ENCODE data around the gene TEAD1. TPM values are rescaled to one million over a fixed set of nuclear protein-coding genes. Genes with fewer than 3 reads are reported as not detected.

The TEAD1 gene
- total and polyA plus RNA-seq, 7 donors = 3.2 to 200 (median 155) TPM

- intact Hi-C loops (cut with DNase I) = no loop called here
- H3K4me1 ChIP-seq = peaks cover 0 to 65% (median 44%) of the 10 kb centered on the region in 4 donors
- no peak overlapping the region for H3K4me3 ChIP-seq
- no peak for TF ChIP-seq POLR2A (IDR thresholded peaks at IDR 0.05)
- TF ChIP-seq CTCF (IDR thresholded peaks at IDR 0.05) = no peak
- TF ChIP-seq EP300 (IDR thresholded peaks at IDR 0.05) = no peak
- no peak for TF ChIP-seq POLR2AphosphoS5 (IDR thresholded peaks at IDR 0.05)
- no peaks in the 10 kb centered on the region for H3K9me3 ChIP-seq
- 85 to 95% methylated on average over 3 of the region's 3 CpGs for WGBS, 2 donors
- H3K27me3 ChIP-seq = no peaks in the 10 kb centered on the region
- no peaks in the 10 kb centered on the region for H3K36me3 ChIP-seq
- DNase-seq = no peak
- H3K27ac ChIP-seq = peak overlapping the region in 1 of 4 donors; percentile 27
These were observed 185.8 kb downstream of the TEAD1 start for GRCh38 chr11:12859872-12860657.

GRCh38 chr11:12860827-12861226, 186.6 kb downstream of the TEAD1 start:
- Histone ChIP-seq H3K4me1 (peaks cover 0 to 72% (median 49%) of the 10 kb centered on the region in 4 donors), H3K9me3 (no peaks in the 10 kb centered on the region), H3K27ac (peak overlapping the region in 2 of 4 donors; percentile 1 to 27), H3K4me3 (no peak overlapping the region), H3K27me3 (no peaks in the 10 kb centered on the region), H3K36me3 (no peaks in the 10 kb centered on the region)
- WGBS, 2 donors = 83 to 87% methylated on average over 2 of the region's 2 CpGs
- DNase-seq = no peak
- intact Hi-C loops (cut with DNase I) = no loop called here
- TF ChIP-seq POLR2A (IDR thresholded peaks at IDR 0.05) = no peak
- no peak for TF ChIP-seq POLR2AphosphoS5 (IDR thresholded peaks at IDR 0.05)

GRCh38 chr11:12862696-12863469, 188.7 kb downstream of the TEAD1 start:
- H3K27ac ChIP-seq = peak overlapping the region; percentile 23 to 80 (median 76)
- TF ChIP-seq EP300 (IDR thresholded peaks at IDR 0.05) = no peak
- TF ChIP-seq CTCF (IDR thresholded peaks at IDR 0.05) = no peak
- no peak for TF ChIP-seq POLR2A (IDR thresholded peaks at IDR 0.05)
- TF ChIP-seq POLR2AphosphoS5 (IDR thresholded peaks at IDR 0.05) = peak in 3 of 4 donors; percentile 34 to 55 (median 49)
- no peaks in the 10 kb centered on the region for H3K9me3 ChIP-seq
- peaks cover 0 to 73% (median 51%) of the 10 kb centered on the region in 4 donors for H3K4me1 ChIP-seq
- no peaks in the 10 kb centered on the region for H3K27me3 ChIP-seq
- peak; percentile 82 for DNase-seq
- peak overlapping the region in 3 of 4 donors; percentile 2 to 16 (median 5) for H3K4me3 ChIP-seq
- WGBS, 2 donors = 57 to 76% methylated on average over 13 of the region's 13 CpGs
- H3K36me3 ChIP-seq = no peaks in the 10 kb centered on the region
- intact Hi-C loops (cut with DNase I) = no loop called here

- H3K4me1 ChIP-seq = peaks cover 0 to 80% (median 59%) of the 10 kb centered on the region in 4 donors
- H3K4me3 ChIP-seq = peak overlapping the region in 3 of 4 donors; percentile 2 to 16 (median 5)
- peak overlapping the region; percentile 23 to 80 (median 76) for H3K27ac ChIP-seq
- no peak for TF ChIP-seq POLR2A (IDR thresholded peaks at IDR 0.05)
- no peak for TF ChIP-seq POLR2AphosphoS5 (IDR thresholded peaks at IDR 0.05)
- TF ChIP-seq CTCF (IDR thresholded peaks at IDR 0.05) = no peak
- no peak for TF ChIP-seq EP300 (IDR thresholded peaks at IDR 0.05)
- DNase-seq = no peak
- intact Hi-C loops (cut with DNase I) = no loop called here
- no peaks in the 10 kb centered on the region for H3K27me3 ChIP-seq
- H3K9me3 ChIP-seq = no peaks in the 10 kb centered on the region
- 65 to 86% methylated on average over 9 of the region's 9 CpGs for WGBS, 2 donors
- no peaks in the 10 kb centered on the region for H3K36me3 ChIP-seq
These were observed 189.4 kb downstream of the TEAD1 start for GRCh38 chr11:12863605-12864121.
